Lower leg skin (tissue), 4 donors: ENCODE data around the gene CALML3. TPM values are rescaled to one million over a fixed set of nuclear protein-coding genes. Genes with fewer than 3 reads are reported as not detected.

Source experiments
- DNase-seq, 2 donors: peaks; one replicate each; pipeline ENCODE4 v3.0.0-alpha.2; 2019; ENCODE audit warnings: low spot score in 2 of 2
- H3K4me3 ChIP-seq: fragments of 200-600 bp; sonication (generic); 2 replicates; pipeline ENCODE4 v1.5.1; 2017; ENCODE audit warnings: mild to moderate bottlenecking, low read depth; ENCODE audit not compliant: poor library complexity, severe bottlenecking
- CTCF ChIP-seq, 3 donors: fragments of 450-650 bp; IDR thresholded peaks; one replicate each; pipeline ENCODE4 v1.5.1; 2016; ENCODE audit warnings: antibody characterized with exemption in 3 of 3, mild to moderate bottlenecking in 3 of 3, moderate library complexity in 2 of 3
- POLR2A ChIP-seq, 2 donors: fragments of 450-650 bp; IDR thresholded peaks; one replicate each; pipeline ENCODE4 v1.6.1; 2016 to 2017; ENCODE audit warnings: antibody characterized with exemption in 2 of 2, mild to moderate bottlenecking in 1 of 2, moderate library complexity in 1 of 2
- WGBS, 2 donors: methylation state at CpG; one replicate each; pipeline ENCODE4 v1.1.5; 2018; 5-methylcytosine and 5-hydroxymethylcytosine counted together
- intact Hi-C: fragments of 100-400 bp; cut with DNase I; formaldehyde crosslinking; loops from one replicate; pipeline ENCODE4 v1.15.0; 2023; ENCODE audit warnings: low total_unique reads
- total RNA-seq, 4 donors: library from RNA; depleted of rRNA; stranded (reverse); fragments of >200 nt; gene quantifications; one replicate each; pipeline ENCODE4 v1.1.0, GENCODE V29; 2016

The CALML3 gene
- total RNA-seq, 4 donors from 2014 or later = 43.4 to 181 (median 90.7) TPM

GRCh38 chr10:5528989-5529701 is 4.4 kb downstream of the CALML3 start:
- 82 to 92% methylated on average over 11 of the region's 11 CpGs for WGBS, 2 donors
- intact Hi-C loops = no loop called here
- H3K4me3 ChIP-seq = no peak overlapping the region
- DNase-seq = peak in 1 of 2 donors; percentile 81
- TF ChIP-seq CTCF (IDR thresholded peaks at IDR 0.05) (no peak), POLR2A (IDR thresholded peaks at IDR 0.05) (no peak)

GRCh38 chr10:5529702-5530411 is 5.1 kb downstream of the CALML3 start:
- no peak overlapping the region for H3K4me3 ChIP-seq
- 79 to 80% methylated on average over 7 of the region's 7 CpGs for WGBS, 2 donors
- intact Hi-C loops = no loop called here
- TF ChIP-seq CTCF (IDR thresholded peaks at IDR 0.05) = no peak
- TF ChIP-seq POLR2A (IDR thresholded peaks at IDR 0.05) = no peak
- peak in 1 of 2 donors; percentile 67 for DNase-seq

GRCh38 chr10:5530412-5530806 is 5.6 kb downstream of the CALML3 start:
- no peak for TF ChIP-seq POLR2A (IDR thresholded peaks at IDR 0.05)
- TF ChIP-seq CTCF (IDR thresholded peaks at IDR 0.05) = no peak
- DNase-seq = peak in 1 of 2 donors; percentile 68

GRCh38 chr10:5530846-5531557 is 6.2 kb downstream of the CALML3 start:
- TF ChIP-seq CTCF (IDR thresholded peaks at IDR 0.05) (no peak), POLR2A (IDR thresholded peaks at IDR 0.05) (no peak)
- DNase-seq = peak in 1 of 2 donors; percentile 67
- 85 to 87% methylated on average over 16 of the region's 16 CpGs for whole genome bisulfite sequencing, 2 donors
- intact Hi-C loops = no loop called here
- no peak overlapping the region for H3K4me3 ChIP-seq

More at GRCh38 chr10:5530412-5530806, 5.6 kb downstream of the CALML3 start:
- intact Hi-C loops = no loop called here
- WGBS, 2 donors = 88 to 93% methylated on average over 5 of the region's 5 CpGs
- H3K4me3 ChIP-seq = no peak overlapping the region

GRCh38 chr10:5531558-5532306 is 7.0 kb downstream of the CALML3 start:
- WGBS, 2 donors = 49 to 69% methylated on average over 10 of the region's 10 CpGs
- intact Hi-C loops = no loop called here
- peak in 1 of 2 donors; percentile 75 for DNase-seq
- no peak overlapping the region for H3K4me3 ChIP-seq
- TF ChIP-seq CTCF (IDR thresholded peaks at IDR 0.05) = no peak
- TF ChIP-seq POLR2A (IDR thresholded peaks at IDR 0.05) = no peak
